ENCODE data around the gene SERPINE1. TPM values are rescaled to one million over a fixed set of nuclear protein-coding genes. Genes with fewer than 3 reads are reported as not detected.
A peak's percentile ranks its signal among the peaks of the same experiment; 100 is the strongest.

SERPINE1 gene
- total and polyA plus RNA-seq, 2 of the 8 experiments (the other 6 are each of a cell fraction or from before 2014, with no cell fraction given): 3.7 to 5.6 TPM

GRCh38 chr7:101163279-101164070 is 36.6 kb downstream of the SERPINE1 start:
- DNase-seq (ENCODE audit: low read depth in 1 of 2, low spot score in 2 of 2) (peak in 1 of 2 experiments; percentile 82), FAIRE-seq (no peak)
- peak overlapping the region; percentile 44 to 90 for H3K4me2 ChIP-seq (ENCODE audit: insufficient read depth in 1 of 2, low read depth in 2 of 2, low read length in 2 of 2)
- no peak overlapping the region for H3K14ac ChIP-seq (ENCODE audit: insufficient read length)
- peak overlapping the region; percentile 75; the same call in 1 of the 2 replicates for H2BK5ac ChIP-seq (ENCODE audit: low read depth, low read length)
- H4K20me1 ChIP-seq (replicated peaks in 1 of 2; ENCODE audit: control insufficient read depth in 1 of 2, insufficient read depth in 2 of 2, low read length in 2 of 2): peaks cover 7% of the 10 kb centered on the region in 2 experiments
- no peak overlapping the region for H2AK5ac ChIP-seq (ENCODE audit: low read depth, low read length)
- no peak overlapping the region for H4K5ac ChIP-seq (ENCODE audit: insufficient read length, low read depth, low read length)
- ChIA-PET CTCF (ENCODE audit: partially characterized antibody) (interaction anchor here (0.9 to 5.7 kb wide), 6 partner anchors 7 to 26 kb away, joined by 3 to 46 read pairs (median 4); no protein-coding TSS in a partner anchor), POLR2A (ENCODE audit: partially characterized antibody) (interaction anchor here (0.8 to 2.6 kb wide), 12 partner anchors 8 to 130 kb away, joined by 3 to 20 read pairs (median 4); partner anchors contain the start of genes AP1S1 and ZNHIT1)
- H3K56ac ChIP-seq (replicated peaks; ENCODE audit: insufficient read length, low read depth, low read length): no peak overlapping the region
- H3K36me3 ChIP-seq (ENCODE audit: control insufficient read depth in 2 of 4, insufficient read depth in 4 of 4, low read length in 3 of 4): peaks cover 0 to 3% (median 0%) of the 10 kb centered on the region in 4 experiments; a peak in 1 of 8 replicates
- H3K27ac ChIP-seq (ENCODE audit: low read depth, low read length): no peak overlapping the region
- peaks cover 35% of the 10 kb centered on the region; the same call in 1 of the 2 replicates for H3K23me2 ChIP-seq (ENCODE audit: low read depth, low read length)
- 5% methylated on average over 18 of the region's 92 CpGs; no CpG with 5 or more reads in 1 of the 2 experiments for WGBS, 2 experiments (ENCODE audit: extremely low coverage in 1 of 2, insufficient coverage in 1 of 2, insufficient read length in 1 of 2, insufficient replicate concordance in 2 of 2, low coverage in 1 of 2, low lambda C conversion rate in 2 of 2, missing lambda C conversion rate in 1 of 2)
- peak overlapping the region; percentile 10; the same call in 1 of the 2 replicates for H2BK12ac ChIP-seq (ENCODE audit: low read depth, low read length)
- H3K79me2 ChIP-seq (ENCODE audit: control insufficient read depth in 1 of 2, insufficient read depth in 2 of 2, low read length in 2 of 2): no peaks in the 10 kb centered on the region
- no peak overlapping the region for H2AFZ ChIP-seq (ENCODE audit: low read length)
- peaks cover 14 to 54% (median 39%) of the 10 kb centered on the region in 4 experiments for H3K4me1 ChIP-seq (replicated peaks in 1 of 4; ENCODE audit: control insufficient read depth in 3 of 4, insufficient read depth in 4 of 4, low read length in 3 of 4)
- peaks cover 5 to 51% (median 32%) of the 10 kb centered on the region in 4 experiments for H3K27me3 ChIP-seq (replicated peaks in 1 of 4; ENCODE audit: control insufficient read depth in 3 of 4, extremely low read depth in 1 of 4, insufficient read depth in 3 of 4, low read length in 3 of 4)
- peak overlapping the region; percentile 4; the same call in 1 of the 2 replicates for H4K8ac ChIP-seq (ENCODE audit: extremely low read depth, insufficient read depth, low read length)
- peak overlapping the region; percentile 44 for H3K18ac ChIP-seq (ENCODE audit: extremely low read depth, low read length)
- TF ChIP-seq ASH2L (IDR thresholded peaks at IDR 0.05; ENCODE audit: low read length) (peak; percentile 59), JUN (IDR thresholded peaks at IDR 0.05; ENCODE audit: low read depth, low read length) (no peak), RBBP5 (IDR thresholded peaks at IDR 0.05; ENCODE audit: borderline replicate concordance, low read depth, low read length) (peak; percentile 11; the same call in 1 of the 2 replicates), KDM4A (IDR thresholded peaks at IDR 0.05; ENCODE audit: low read depth, low read length, severe bottlenecking) (peak; percentile 71), MAX (IDR thresholded peaks at IDR 0.05) (peak; percentile 67), CEBPB (IDR thresholded peaks at IDR 0.05; ENCODE audit: low read depth, low read length) (no peak), TAF7 (optimal IDR thresholded peaks at IDR 0.05; ENCODE audit: borderline replicate concordance, low read depth, low read length) (peak; percentile 14)
- H3K4ac ChIP-seq (replicated peaks; ENCODE audit: insufficient read length, low read depth, low read length): no peak overlapping the region
- peak overlapping the region in 1 of 4 experiments; percentile 41; a peak in 3 of 7 replicates for H3K9ac ChIP-seq (replicated peaks in 1 of 4; ENCODE audit: extremely low read depth in 1 of 4, low read depth in 3 of 4, low read length in 3 of 4)
- no peak overlapping the region for H2BK120ac ChIP-seq (replicated peaks; ENCODE audit: low read depth, low read length)
- no peaks in the 10 kb centered on the region for H3K9me3 ChIP-seq (ENCODE audit: insufficient read depth in 2 of 2, low read depth in 1 of 2, low read length in 1 of 2)
- no peaks in the 10 kb centered on the region for H3K79me1 ChIP-seq (ENCODE audit: low read depth, low read length)
- H2BK15ac ChIP-seq (ENCODE audit: low read length): no peak overlapping the region
- no peak overlapping the region for H2BK20ac ChIP-seq (ENCODE audit: low read length)
- H3K4me3 ChIP-seq (ENCODE audit: extremely low read depth in 1 of 4, insufficient read depth in 2 of 4, low read depth in 3 of 4, low read length in 4 of 4): peak overlapping the region; percentile 46 to 74 (median 48)
- no peak overlapping the region for H4K91ac ChIP-seq (replicated peaks; ENCODE audit: insufficient read length, low read length)
- no peak overlapping the region for H3K23ac ChIP-seq (ENCODE audit: insufficient read length)

Data from H1 (cell line).